ENCODE data around the gene TBCB. TPM values are rescaled to one million over a fixed set of nuclear protein-coding genes. Genes with fewer than 3 reads are reported as not detected.

Gene TBCB
- total RNA-seq, 4 donors from 2014 or later = 97.9 to 157 (median 117) TPM

GRCh38 chr19:36141039-36141927 is 26.0 kb downstream of the TBCB start:
- peak overlapping the region; percentile 92 to 99 (median 99) for H3K27ac ChIP-seq
- TF ChIP-seq, protein P1, sequence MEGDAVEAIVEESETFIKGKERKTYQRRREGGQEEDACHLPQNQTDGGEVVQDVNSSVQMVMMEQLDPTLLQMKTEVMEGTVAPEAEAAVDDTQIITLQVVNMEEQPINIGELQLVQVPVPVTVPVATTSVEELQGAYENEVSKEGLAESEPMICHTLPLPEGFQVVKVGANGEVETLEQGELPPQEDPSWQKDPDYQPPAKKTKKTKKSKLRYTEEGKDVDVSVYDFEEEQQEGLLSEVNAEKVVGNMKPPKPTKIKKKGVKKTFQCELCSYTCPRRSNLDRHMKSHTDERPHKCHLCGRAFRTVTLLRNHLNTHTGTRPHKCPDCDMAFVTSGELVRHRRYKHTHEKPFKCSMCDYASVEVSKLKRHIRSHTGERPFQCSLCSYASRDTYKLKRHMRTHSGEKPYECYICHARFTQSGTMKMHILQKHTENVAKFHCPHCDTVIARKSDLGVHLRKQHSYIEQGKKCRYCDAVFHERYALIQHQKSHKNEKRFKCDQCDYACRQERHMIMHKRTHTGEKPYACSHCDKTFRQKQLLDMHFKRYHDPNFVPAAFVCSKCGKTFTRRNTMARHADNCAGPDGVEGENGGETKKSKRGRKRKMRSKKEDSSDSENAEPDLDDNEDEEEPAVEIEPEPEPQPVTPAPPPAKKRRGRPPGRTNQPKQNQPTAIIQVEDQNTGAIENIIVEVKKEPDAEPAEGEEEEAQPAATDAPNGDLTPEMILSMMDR (IDR thresholded peaks at IDR 0.05) = no peak
- TF ChIP-seq POLR2A (IDR thresholded peaks at IDR 0.05) = peak in 1 of 4 donors; percentile 75
- WGBS, 2 donors = 40 to 59% methylated on average over 15 to 19 of the region's 42 CpGs
- H3K27me3 ChIP-seq = no peaks in the 10 kb centered on the region
- intact Hi-C loops (cut with DNase I) = no loop called here
- peaks cover 26 to 48% (median 28%) of the 10 kb centered on the region in 3 donors for H3K4me1 ChIP-seq
- peaks cover 17 to 49% (median 32%) of the 10 kb centered on the region in 3 donors for H3K36me3 ChIP-seq
- no peaks in the 10 kb centered on the region for H3K9me3 ChIP-seq
- peak; percentile 59 for DNase-seq
- H3K4me3 ChIP-seq = peak overlapping the region; percentile 68 to 88 (median 82)

GRCh38 chr19:36142046-36142445 is 26.8 kb downstream of the TBCB start:
- intact Hi-C loops (cut with DNase I) = no loop called here
- peak overlapping the region; percentile 92 to 99 (median 99) for H3K27ac ChIP-seq
- peaks cover 20 to 56% (median 40%) of the 10 kb centered on the region in 3 donors for H3K36me3 ChIP-seq

DNA sequence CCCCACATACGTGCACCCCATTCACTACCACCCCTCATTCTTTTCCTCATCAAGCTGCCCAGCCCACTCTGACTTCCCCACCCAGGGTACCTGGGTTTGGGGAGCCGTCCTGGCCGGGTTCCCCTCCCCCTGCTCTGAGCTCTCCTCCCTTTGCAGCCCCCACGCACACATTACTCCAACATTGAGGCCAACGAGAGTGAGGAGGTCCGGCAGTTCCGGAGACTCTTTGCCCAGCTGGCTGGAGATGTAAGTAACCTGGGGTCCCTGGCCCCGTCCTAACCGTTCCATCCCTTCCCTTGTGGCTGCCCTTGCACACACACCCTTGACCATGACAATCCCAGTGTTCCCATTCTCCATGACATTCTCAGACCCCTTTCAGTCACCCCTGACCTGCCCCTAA is 27.2 kb downstream of the TBCB start:
- peaks cover 20 to 61% (median 44%) of the 10 kb centered on the region in 3 donors for H3K36me3 ChIP-seq
- intact Hi-C loops (cut with DNase I) = no loop called here
- 87 to 90% methylated on average over 9 of the region's 9 CpGs for WGBS, 2 donors
- H3K9me3 ChIP-seq = no peaks in the 10 kb centered on the region
- no peak for DNase-seq
- no peaks in the 10 kb centered on the region for H3K27me3 ChIP-seq
- no peak for TF ChIP-seq POLR2A (IDR thresholded peaks at IDR 0.05)
- TF ChIP-seq, protein P1 (IDR thresholded peaks at IDR 0.05) = no peak
- peak overlapping the region in 2 of 4 donors; percentile 92 to 99 for H3K27ac ChIP-seq
- H3K4me3 ChIP-seq = no peak overlapping the region
- H3K4me1 ChIP-seq = peaks cover 17 to 36% (median 19%) of the 10 kb centered on the region in 3 donors

More at GRCh38 chr19:36142046-36142445, 26.8 kb downstream of the TBCB start:
- peak overlapping the region in 2 of 4 donors; percentile 68 to 82 for H3K4me3 ChIP-seq
- WGBS, 2 donors = 93 to 95% methylated on average over 9 to 11 of the region's 14 CpGs
- H3K27me3 ChIP-seq = no peaks in the 10 kb centered on the region
- no peaks in the 10 kb centered on the region for H3K9me3 ChIP-seq
- DNase-seq = no peak
- TF ChIP-seq, protein P1 (IDR thresholded peaks at IDR 0.05) = no peak
- no peak for TF ChIP-seq POLR2A (IDR thresholded peaks at IDR 0.05)
- H3K4me1 ChIP-seq = peaks cover 22 to 40% (median 24%) of the 10 kb centered on the region in 3 donors

GRCh38 chr19:36144624-36145023 is 29.4 kb downstream of the TBCB start:
- WGBS, 2 donors = 89 to 94% methylated on average over 6 of the region's 6 CpGs
- Histone ChIP-seq H3K9me3 (no peaks in the 10 kb centered on the region), H3K27ac (no peak overlapping the region), H3K36me3 (peaks cover 29 to 82% (median 58%) of the 10 kb centered on the region in 3 donors), H3K27me3 (no peaks in the 10 kb centered on the region), H3K4me1 (peaks cover 11 to 29% (median 17%) of the 10 kb centered on the region in 3 donors), H3K4me3 (no peak overlapping the region)
- no peak for TF ChIP-seq POLR2A (IDR thresholded peaks at IDR 0.05)
- TF ChIP-seq, protein P1 (IDR thresholded peaks at IDR 0.05) = no peak
- no peak for DNase-seq
- intact Hi-C loops (cut with DNase I) = no loop called here
